NCI-H82 (cell line): ENCODE results near the gene NAV3.

Experiments
- DNase-seq: peaks from one replicate; lab custom pipeline; 2025; lab: John Stamatoyannopoulos, UW

The NAV3 gene

DNA sequence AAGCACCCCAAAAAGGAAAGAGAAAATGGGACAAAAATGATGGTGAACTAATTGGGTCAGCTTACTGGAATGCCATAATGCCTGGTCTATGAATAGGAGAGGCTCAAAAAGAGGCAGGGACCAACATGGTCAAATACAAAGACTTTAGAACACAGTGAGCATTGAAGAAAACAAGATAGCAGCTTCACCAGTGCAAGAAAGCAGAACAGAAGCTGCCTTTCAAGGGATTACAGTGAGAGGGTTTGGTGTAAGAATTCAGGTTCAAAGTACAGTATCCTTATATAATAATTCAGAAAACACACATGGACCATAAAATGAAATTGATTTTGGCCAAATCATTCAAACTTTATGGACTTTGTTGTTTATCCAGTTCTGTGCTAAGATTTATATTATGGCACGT, 162.1 kb downstream of the NAV3 start:
- DNase-seq = no peak

DNA sequence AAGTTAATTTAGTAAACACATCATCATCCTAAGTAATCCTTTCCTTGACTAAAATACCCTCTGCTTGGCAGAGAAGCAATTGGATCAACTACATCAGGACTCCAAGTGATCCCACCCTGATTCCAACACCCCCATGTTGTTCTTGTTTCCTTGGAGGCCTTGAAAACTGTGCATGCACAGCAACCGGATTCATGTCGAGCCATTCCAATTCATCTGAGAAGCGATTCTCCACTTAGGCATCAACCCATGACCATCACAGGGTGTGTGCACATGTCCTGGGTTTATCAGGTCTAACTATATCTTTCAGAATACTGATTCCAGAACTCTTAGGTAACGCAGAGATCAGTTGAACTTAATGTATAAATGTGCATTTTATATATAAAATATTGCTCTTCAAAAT, 163.0 kb downstream of the NAV3 start:
- DNase-seq = no peak

DNA sequence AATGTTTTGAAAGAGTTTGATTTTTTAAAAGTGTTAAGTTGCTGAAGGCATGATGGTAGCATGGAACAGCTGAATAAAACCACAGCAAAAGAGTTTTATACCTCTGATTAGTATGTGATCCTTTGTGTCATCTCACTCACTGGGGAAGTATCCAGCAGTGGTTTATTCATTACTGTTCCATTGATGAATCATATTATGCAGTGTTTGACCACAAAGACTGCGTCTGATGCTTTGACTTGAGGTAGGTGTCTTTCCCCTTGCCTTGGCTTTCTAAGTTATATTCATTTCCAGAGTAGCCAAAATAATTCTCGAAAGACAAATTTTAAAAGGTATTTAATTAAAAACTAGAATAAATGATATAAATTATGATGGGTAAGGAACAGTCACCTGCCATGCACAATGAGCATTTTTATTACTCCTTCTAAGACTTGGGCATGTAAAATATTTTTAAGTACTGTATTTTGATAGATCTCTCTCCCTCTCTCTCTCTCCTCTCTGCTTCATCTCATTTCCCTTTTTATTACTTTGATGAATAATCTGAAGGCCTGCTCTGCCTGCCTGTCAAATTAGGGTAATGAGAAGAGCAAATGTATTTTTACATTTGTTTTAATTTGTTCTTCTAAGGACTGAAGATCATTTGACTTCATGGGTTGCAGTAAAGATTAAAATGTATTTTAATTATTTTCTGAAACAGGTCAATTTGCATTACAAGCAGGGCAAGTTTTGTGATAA, 164.9 kb downstream of the NAV3 start:
- DNase-seq = no peak

DNA sequence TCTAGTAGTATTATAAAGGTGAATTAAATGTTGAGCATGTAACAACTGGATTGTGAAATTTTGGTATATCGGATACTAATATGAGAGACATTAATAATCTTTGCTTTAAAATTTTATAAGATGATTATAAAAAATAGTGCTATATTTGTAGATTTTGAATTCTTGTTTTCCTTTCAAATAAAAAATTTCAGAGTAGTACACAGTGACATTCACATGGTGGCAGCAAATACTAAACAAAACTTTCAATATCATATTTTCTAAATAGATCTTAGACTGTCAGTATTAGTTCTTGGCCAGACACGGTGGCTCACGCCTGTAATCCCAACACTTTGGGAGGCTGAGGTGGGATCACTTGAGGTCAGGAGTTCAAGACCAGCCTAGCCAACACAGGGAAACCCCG, 166.0 kb downstream of the NAV3 start:
- DNase-seq = no peak

DNA sequence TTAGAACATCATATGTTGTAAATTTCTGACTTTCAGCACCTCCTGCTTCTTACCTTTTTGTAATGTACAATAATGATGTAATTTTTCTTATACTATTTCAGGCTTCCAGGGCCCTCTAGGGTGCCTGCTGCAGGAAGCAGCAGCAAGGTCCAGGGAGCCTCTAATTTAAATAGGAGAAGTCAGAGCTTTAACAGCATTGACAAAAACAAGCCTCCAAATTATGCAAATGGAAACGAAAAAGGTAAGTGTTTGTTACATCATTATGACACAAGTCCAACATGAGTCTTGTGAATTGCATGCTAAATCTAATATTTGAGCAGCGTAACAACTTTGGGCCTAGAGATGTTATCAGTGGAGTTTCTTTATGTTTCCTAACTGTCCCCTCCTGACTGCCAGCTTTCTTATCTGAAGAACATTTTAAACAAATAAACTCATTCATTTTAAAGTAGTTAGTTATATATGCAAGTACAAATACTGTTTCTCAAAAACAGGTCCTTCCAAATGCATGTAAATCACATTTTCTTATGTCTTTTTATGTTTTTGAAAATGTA, 167.6 kb downstream of the NAV3 start:
- DNase-seq = no peak

DNA sequence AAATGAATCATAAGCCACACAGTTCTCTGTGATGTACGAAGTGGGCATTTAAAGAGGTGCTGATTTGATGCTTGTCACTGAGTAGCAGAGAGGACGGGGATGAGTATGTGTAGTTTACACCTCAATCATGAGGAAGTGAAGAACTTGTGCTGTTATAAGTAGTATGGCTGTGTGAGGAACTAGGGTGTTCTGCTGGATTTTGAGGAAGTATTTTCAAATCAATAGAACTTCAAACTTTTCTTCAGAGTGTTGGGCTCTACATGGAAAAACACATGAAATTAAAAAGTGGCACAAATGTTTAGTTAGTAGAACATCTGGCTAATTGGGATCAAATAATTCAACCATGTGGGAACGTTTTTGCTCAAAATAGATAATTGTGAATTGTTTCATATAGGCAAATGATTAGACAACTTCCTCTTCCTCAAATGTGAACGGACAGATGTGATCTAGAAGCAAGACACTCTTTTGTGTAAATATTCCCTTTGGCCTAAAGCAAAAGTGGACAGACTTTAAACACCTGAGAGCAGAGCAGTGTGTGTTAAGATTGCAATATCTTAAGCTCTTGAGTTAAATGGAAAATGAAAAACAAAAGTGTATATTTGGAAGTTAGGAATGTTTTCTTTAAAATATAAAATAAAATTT, 168.5 kb downstream of the NAV3 start:
- DNase-seq = no peak

DNA sequence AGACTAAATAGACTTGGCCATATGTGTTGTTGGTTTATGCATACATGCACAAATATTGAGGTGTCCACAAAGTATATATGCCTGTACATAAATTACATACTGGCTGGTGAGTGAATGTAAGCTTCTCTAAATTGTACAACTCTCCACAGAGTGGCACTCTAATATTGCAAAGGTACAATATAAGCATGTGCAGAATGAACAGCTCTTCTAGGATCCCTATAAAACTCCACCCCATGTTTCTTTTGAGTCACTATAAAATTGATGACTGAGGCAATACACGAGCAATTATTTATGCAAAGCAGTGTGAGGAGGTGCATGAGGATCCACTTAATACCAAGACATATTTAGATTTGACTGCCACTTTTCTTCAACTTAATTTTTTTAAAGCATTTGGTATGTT, 172.2 kb downstream of the NAV3 start:
- peak; percentile 7 for DNase-seq

DNA sequence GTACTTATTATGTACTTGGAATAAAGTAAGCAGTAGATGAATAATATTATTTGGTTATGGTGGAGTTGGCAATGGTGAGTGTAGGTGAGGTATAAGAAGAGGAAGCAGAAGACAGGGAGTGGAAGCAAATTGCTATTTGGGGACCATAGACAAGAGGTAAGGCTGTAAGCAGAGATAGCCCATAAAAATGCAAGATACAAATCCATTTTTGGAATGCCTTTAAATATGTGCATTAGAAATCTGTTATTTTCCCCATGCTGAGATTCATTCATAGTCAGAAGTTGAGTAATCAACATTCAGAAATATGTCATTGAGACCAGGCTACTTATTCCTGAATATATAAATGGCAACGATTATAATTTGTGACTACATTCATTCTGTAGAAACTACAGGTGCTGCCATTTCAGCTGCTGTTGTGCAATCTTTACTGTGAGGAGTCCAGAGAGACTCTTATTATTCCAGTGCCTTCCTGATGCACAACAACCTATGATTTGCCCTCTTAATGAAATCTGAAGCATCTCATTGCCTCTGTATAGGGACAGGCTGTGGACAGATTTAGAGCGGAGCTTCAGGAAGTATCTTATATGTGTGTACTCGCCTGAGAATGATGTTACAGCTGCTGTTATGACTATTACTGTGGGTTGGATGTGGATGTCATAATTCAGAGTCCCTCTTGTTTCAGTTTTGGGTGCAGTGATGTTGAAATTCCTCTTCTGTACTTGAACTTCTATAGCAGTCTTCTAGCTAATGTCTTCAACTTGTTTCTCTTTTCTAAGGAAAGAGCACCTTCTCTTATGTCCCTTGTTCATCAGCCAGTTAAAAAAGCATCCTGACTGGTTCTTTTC, 173.8 kb downstream of the NAV3 start:
- no peak for DNase-seq

DNA sequence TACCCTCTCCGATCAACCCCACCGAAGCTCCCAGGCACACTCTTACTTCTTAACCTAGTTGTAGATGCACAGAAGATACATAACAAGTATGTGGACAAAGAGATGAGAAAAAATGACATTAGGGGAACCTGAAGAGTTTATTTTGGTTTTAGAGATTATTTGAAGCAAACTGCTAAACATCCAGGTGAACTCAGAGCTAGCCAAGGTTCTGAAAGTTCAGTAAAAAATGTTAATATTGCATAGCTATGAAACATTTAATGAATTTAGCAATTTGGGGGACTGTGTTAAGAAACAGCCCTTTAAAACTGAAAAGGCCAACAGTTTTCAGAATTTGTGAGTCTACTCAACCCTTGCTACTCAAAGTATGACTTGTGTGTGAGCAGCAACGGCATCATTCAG, 174.4 kb downstream of the NAV3 start:
- no peak for DNase-seq

DNA sequence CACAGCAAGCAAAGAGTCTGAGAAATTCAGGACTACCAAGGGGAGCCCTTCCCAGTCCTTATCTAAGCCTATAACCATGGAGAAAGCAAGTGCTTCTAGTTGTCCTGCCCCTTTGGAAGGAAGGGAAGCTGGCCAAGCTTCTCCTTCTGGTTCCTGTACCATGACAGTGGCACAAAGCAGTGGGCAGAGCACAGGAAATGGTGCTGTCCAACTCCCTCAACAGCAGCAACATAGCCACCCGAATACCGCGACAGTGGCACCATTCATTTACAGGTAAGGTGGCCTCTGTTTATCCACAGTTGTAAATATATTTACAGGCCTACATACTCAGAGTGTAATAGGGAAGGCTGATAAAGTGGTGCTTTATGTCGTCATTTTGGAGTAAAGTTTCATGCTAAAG, 176.5 kb downstream of the NAV3 start:
- no peak for DNase-seq

DNA sequence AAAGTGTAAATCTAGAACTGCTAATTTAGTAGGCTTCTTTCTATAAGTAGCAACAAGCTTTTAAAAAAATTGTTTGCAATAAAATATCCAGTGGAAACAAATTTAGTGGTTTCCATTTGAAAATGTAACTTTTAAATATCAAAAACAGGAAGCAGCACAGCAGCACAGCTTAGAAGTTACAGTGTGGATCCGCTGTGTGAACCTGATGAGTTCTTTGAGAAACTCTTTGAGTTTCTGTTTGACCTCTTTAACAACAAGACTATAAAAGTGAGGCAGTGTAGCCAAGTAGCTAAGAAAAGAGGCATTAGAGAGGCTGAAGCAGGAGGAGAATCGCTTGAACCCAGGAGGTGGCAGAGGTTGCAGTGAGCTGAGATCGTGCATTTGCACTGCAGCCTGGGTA, 178.3 kb downstream of the NAV3 start:
- no peak for DNase-seq

DNA sequence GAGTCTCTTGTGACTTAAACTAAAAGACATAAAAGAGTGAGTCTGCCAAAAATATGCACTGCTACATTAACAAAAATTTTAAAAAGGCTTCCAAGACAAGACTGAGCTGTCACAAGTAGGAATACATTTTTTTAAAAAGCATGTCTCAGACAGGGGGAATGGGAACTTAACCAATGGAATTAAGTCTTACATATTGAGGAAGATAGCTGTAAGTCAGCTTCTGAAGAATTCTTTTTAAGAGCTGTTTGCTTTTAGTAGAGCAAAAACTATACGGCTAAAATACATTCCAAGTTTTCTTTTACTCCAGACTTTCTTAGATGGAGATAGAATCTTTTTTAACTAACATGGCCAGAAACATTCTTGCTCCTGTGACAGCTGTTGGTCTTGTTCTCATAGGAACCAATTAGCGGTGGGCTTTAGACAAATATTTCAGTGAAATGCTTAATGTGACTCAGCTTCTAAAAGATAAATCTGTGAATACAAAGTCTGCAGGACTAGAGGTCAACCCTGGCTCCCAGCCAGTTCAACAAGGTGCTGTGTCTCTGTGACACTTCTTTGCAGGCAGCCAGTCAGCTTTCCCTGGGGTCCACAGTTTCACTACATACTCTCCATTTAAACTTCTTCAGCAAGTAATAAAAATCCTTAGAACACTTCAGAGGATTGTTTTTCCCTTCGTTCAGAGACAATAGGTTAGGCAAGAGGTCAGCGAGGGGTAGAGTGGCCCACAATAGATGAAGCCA, 187.6 kb downstream of the NAV3 start:
- DNase-seq = no peak

DNA sequence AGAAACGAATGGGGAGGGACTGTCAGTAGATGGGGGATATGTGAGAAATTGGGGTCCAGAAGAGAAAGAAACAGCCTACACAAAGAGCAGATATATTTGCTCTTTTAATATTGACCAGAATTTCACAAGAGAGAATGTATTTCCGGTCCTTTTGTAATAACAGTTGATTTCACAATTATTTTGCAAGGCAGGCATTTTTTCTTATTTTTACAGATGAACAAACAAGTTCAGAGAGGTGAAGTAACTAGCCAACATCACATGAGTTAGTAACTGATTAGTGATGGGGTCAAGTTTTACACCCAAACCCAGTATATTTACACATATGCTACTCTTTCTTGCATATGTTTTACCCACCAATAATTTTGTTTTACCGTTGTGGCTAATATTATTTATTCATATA, 188.2 kb downstream of the NAV3 start:
- DNase-seq = no peak

DNA sequence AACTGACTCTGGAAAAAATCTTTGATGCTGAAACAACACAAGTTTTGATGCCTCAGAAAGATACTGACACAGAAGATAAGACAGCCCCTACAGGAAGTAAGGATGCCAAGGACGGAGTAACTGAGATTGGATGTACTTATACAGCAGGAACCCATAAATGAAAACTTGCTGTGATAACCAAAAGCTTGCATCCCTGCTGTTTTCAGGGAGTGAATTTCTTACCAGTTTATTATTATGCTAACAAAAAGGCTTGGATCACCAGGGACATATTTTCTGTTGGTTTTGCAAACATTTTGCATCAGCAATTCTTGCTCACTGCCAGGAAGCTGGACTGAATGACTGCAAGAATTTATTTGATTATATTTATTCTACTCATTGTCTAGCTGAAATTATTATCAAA, 197.7 kb downstream of the NAV3 start:
- no peak for DNase-seq

DNA sequence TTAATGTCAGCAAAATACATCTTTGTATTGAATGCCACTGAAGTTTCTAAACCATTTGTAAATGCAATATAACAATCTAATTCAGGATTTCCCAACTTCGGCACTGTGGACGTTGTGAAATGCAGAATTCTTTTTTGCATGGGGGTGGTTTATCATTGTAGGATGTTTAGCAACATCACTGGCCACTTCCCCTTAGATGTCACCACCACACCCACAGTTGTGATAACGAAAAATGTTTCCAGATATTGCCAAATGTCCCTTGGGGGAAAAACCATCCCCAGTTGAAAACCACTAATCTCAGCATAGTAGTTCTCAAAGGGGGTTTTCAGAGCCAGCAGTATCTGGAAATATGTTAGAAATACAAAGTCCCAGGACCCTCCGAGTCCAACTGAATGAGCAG, 203.3 kb downstream of the NAV3 start:
- DNase-seq = no peak

DNA sequence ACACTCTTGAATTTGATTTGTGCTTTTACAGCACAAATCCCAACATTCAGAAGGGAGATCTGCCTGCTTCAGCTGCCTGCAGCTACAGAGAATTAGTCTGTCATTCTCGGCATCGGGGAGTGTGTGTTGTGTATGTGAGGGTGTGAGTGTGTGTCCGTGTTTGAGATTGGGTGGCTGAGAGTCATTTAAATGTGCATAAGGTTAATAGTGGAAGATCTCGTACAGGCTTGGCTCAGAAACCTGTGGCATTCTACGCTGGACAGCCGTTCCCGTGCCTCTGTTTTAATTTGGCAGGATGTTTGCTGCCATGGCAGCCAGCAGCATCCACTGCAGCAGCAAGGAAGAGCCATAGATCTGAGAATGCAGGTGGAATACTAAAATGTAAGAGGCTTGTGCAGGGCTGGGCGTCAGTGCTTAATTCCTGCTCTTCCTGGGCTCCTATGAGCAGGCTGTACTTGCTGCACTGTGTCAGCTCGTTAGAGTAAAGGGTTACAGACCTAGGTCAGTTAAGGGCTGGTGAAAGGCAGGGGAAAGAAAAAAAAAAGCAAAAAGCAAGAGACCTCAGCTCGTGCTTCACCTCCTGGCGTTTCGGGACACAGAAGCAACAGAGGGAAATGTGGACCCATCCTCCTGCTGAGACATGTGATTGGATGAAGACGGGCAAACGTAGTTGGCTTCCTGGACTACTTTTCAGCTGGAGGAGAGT, 205.4 kb downstream of the NAV3 start:
- DNase-seq = no peak

DNA sequence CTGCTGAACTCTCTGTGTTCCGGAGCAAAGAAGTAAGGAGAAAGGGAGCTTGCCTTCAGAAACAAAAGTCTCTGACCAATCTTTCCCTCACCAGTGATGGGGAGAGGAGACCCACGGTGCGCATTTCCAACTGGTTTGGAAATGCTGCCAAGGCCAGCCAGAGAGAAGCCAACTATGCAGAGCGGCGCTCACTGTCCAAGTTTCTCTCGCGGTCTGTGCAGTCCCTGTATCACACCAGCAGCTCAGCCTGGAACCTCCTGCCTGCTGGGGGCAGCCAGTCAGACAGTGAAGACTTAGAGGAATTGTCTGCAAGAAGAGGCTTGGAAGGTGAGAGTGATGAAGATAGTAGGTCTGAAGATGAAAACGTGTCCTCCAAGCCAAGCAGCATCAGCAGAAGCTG, 206.2 kb downstream of the NAV3 start:
- DNase-seq = no peak

DNA sequence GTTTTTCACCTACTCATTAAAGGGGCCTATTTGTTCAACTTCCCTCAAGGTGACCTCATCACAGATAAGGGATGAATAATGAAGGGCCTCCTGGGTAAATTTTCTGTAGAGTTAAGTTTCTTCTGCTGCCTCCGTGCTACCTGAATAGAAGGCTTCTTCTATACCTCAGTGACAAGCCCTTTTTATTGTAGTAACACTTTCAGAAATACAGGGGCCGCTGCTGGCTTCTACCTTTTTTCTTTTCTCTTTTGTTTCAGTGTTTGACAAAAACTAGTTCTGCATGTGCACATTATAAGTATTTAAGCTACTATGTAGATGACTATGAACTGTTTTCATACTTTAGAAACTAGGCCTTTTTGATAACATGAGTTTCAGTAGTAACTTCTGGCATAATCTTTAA, 207.0 kb downstream of the NAV3 start:
- DNase-seq = no peak

DNA sequence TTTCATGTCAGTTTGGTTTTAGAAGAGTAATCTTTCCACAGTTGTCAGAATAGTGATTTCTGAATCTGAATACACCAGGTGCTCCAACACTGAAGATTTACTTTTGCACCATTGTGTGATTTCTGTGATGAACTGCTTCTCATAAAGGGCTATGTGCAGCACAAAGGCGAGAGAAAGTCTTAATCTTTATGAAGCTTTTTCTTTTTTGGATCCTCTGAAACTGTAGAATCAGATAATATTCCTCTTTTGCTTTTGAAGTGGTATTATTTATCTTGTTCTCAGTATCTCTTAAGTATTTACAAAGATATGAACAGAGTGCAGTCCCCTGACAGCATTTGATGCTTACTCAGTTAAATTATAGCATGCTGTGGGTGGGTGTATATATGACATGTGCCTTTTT, 207.8 kb downstream of the NAV3 start:
- no peak for DNase-seq

DNA sequence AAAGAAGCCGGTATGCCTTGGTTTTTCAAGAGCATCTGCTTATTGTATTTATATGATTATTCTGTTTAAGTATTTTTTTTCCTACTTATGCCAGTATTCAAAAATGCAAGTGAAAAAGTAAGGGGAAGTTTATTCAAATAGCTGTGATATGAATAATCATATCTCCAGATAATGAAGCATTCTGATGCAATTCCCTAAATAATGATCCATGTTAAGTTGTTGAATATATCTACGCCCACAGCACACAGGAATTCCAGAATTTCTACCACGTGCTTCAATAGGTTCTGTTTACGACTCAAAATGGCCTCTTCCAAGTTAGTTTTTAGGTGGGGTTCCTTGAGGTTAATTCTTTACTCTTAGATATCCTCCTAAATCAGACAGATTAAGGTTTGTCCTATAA, 208.3 kb downstream of the NAV3 start:
- no peak for DNase-seq

DNA sequence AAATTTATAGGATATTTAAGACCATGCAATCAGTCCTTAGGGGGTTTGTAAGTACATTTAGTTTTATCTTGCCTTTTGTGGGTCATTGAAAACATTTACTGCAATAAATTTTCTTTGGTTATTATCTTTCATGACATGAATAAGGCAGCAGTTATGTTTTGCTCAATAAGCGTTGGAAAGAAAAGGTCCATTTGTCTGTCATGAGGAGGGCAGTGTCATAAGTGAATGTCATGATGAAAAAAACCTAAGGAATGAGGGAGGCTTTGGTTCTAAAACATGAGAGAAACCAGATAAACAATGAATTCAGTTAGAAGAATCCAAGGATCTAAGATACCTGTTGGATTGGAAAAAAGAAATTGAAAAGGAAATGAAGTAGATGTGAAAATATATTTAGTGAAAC, 209.4 kb downstream of the NAV3 start:
- DNase-seq = no peak

DNA sequence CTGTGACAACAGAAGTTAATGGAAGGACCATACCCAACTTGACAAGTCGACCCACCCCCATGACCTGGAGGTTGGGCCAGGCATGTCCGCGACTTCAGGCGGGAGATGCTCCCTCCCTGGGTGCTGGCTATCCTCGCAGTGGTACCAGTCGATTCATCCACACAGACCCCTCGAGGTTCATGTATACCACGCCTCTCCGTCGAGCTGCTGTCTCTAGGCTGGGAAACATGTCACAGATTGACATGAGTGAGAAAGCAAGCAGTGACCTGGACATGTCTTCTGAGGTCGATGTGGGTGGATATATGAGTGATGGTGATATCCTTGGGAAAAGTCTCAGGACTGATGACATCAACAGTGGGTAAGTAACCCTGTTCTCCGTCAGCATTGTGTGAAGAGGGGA, 220.1 kb downstream of the NAV3 start:
- DNase-seq = no peak
